PC-9 (cell line): Measurements from ENCODE around the gene TRIM58. TPM values are rescaled to one million over a fixed set of nuclear protein-coding genes. Genes with fewer than 3 reads are reported as not detected.

ENCODE experiments used
- BruUV-seq: library from RNA; stranded (reverse); fragments of 400-500 nt; replicated peaks from 2 replicates; lab custom pipeline; 2021; lab: Mats Ljungman, UMichigan
- CTCF ChIA-PET: fragments of 300-600 bp; sonication (Branson Sonifier 250); formaldehyde crosslinking; loops from one replicate; lab custom pipeline; 2022; ENCODE audit warnings: antibody characterized with exemption; lab: Charles Lee
- POLR2A ChIA-PET: fragments of 300-600 bp; sonication (Branson Sonifier 250); formaldehyde crosslinking; loops from one replicate; lab custom pipeline; 2022; ENCODE audit warnings: antibody characterized with exemption; ENCODE audit not compliant: unreplicated experiment; lab: Charles Lee
- DNase-seq, 2 experiments: peaks; one replicate each; pipeline versions ENCODE4 v3.0.0 to v3.0.0-alpha.2; 2015 to 2022; ENCODE audit warnings: mixed read lengths in 1 of 2
- H2AFZ ChIP-seq: fragments of 200-600 bp; sonication (generic); 2 replicates; pipeline ENCODE4 v1.8.1; 2017; ENCODE audit warnings: antibody characterized with exemption
- H3F3A ChIP-seq: fragments of 200-600 bp; sonication (generic); 2 replicates; pipeline ENCODE4 v1.8.1; 2017; ENCODE audit warnings: antibody characterized with exemption, mild to moderate bottlenecking, low read depth; ENCODE audit not compliant: insufficient read depth
- H3K27ac ChIP-seq: fragments of 200-600 bp; sonication (generic); 2 replicates; pipeline ENCODE4 v1.6.1; 2016; ENCODE audit warnings: mixed run types
- H3K27me3 ChIP-seq: fragments of 200-600 bp; sonication (generic); 2 replicates; pipeline ENCODE4 v1.6.1; 2016; ENCODE audit warnings: low read depth, mixed run types; ENCODE audit not compliant: insufficient read depth
- H3K36me3 ChIP-seq: fragments of 200-600 bp; sonication (generic); 2 replicates; pipeline ENCODE4 v1.6.1; 2016; ENCODE audit warnings: low read depth, mixed run types
- H3K4me1 ChIP-seq: fragments of 200-600 bp; sonication (generic); replicated peaks from 2 replicates; pipeline ENCODE4 v1.6.1; 2016; ENCODE audit warnings: mixed run types; ENCODE audit not compliant: insufficient read depth
- H3K4me2 ChIP-seq: fragments of 200-600 bp; sonication (generic); 2 replicates; pipeline ENCODE4 v1.6.1; 2017; ENCODE audit warnings: mixed run types
- H3K4me3 ChIP-seq: fragments of 200-600 bp; sonication (generic); 2 replicates; pipeline ENCODE4 v1.6.1; 2016; ENCODE audit warnings: mixed run types
- H3K79me2 ChIP-seq: fragments of 200-600 bp; sonication (generic); 2 replicates; pipeline ENCODE4 v1.6.1; 2017; ENCODE audit warnings: low read depth, mixed run types
- H3K9me2 ChIP-seq: fragments of 200-600 bp; sonication (generic); 2 replicates; pipeline ENCODE4 v1.8.1; 2017; ENCODE audit warnings: mild to moderate bottlenecking; ENCODE audit not compliant: insufficient read depth
- H3K9me3 ChIP-seq: fragments of 200-600 bp; sonication (generic); 2 replicates; pipeline ENCODE4 v1.8.1; 2016; ENCODE audit warnings: low read depth; ENCODE audit not compliant: insufficient read depth
- H4K20me1 ChIP-seq: fragments of 200-600 bp; sonication (generic); 2 replicates; pipeline ENCODE4 v1.8.1; 2017; ENCODE audit not compliant: insufficient read depth
- CTCF ChIP-seq: fragments of 200-600 bp; sonication (generic); conservative IDR thresholded peaks from 2 replicates; pipeline ENCODE4 v1.6.1; 2017; ENCODE audit warnings: mixed run types, antibody characterized with exemption, mild to moderate bottlenecking, moderate library complexity
- EZH2 ChIP-seq: fragments of 200-600 bp; sonication (generic); IDR thresholded peaks from 2 replicates; pipeline ENCODE4 v1.8.0; 2017; ENCODE audit warnings: antibody characterized with exemption, low read depth
- intact Hi-C: fragments of 100-400 bp; cut with micrococcal nuclease; formaldehyde crosslinking; loops from one replicate; pipeline ENCODE4 v1.10.0; 2022; ENCODE audit not compliant: unreplicated experiment
- total RNA-seq: library from RNA; stranded (reverse); gene quantifications from 2 replicates; pipeline ENCODE4 v1.2.3, GENCODE V29; 2021

TRIM58 gene
- total RNA-seq, 1 experiment from 2014 or later = not detected

- Histone ChIP-seq H3K27me3 (no peaks in the 10 kb centered on the region), H3K4me2 (no peak overlapping the region), H3K9me2 (no peaks in the 10 kb centered on the region), H3K9me3 (no peaks in the 10 kb centered on the region), H3K27ac (no peak overlapping the region), H4K20me1 (no peaks in the 10 kb centered on the region), H2AFZ (no peak overlapping the region), H3K4me3 (no peak overlapping the region), H3K4me1 (no peaks in the 10 kb centered on the region), H3F3A (no peaks in the 10 kb centered on the region), H3K79me2 (no peaks in the 10 kb centered on the region), H3K36me3 (no peaks in the 10 kb centered on the region)
- intact Hi-C loops = no loop called here
- no peak for DNase-seq
- TF ChIP-seq EZH2 = no peak
- no peak for TF ChIP-seq CTCF
- BruUV-seq = no TSS peak
- ChIA-PET CTCF (no interaction called here), POLR2A (no interaction called here)
Measured at GRCh38 chr1:247855911-247856310, 1.1 kb upstream of the TRIM58 start.

- BruUV-seq = no TSS peak
- Histone ChIP-seq H3K36me3 (no peaks in the 10 kb centered on the region), H4K20me1 (no peaks in the 10 kb centered on the region), H3K27ac (no peak overlapping the region), H3F3A (no peaks in the 10 kb centered on the region), H3K4me2 (no peak overlapping the region), H3K27me3 (no peaks in the 10 kb centered on the region), H3K4me1 (no peaks in the 10 kb centered on the region), H3K79me2 (no peaks in the 10 kb centered on the region), H3K4me3 (no peak overlapping the region), H2AFZ (no peak overlapping the region), H3K9me3 (no peaks in the 10 kb centered on the region), H3K9me2 (no peaks in the 10 kb centered on the region)
- no peak for DNase-seq
- intact Hi-C loops = no loop called here
- ChIA-PET POLR2A (no interaction called here), CTCF (no interaction called here)
- TF ChIP-seq EZH2 = no peak
- TF ChIP-seq CTCF = no peak
Measured at GRCh38 chr1:247857985-247858619, 1.1 kb downstream of the TRIM58 start.

- no peak for DNase-seq
- H3F3A ChIP-seq = no peaks in the 10 kb centered on the region
- H4K20me1 ChIP-seq = no peaks in the 10 kb centered on the region
- H3K9me3 ChIP-seq = no peaks in the 10 kb centered on the region
- 0 out of 2 replicates have a peak, but pooled peaks cover 6% of the 10 kb centered on the region for H3K27me3 ChIP-seq
- POLR2A ChIA-PET = no interaction called here
- intact Hi-C loops = no loop called here
- BruUV-seq = no TSS peak
- no peaks in the 10 kb centered on the region for H3K4me1 ChIP-seq
- CTCF ChIA-PET = no interaction called here
- no peak overlapping the region for H3K4me3 ChIP-seq
- no peak overlapping the region for H3K4me2 ChIP-seq
- H2AFZ ChIP-seq = no peak overlapping the region
- no peaks in the 10 kb centered on the region for H3K79me2 ChIP-seq
- no peaks in the 10 kb centered on the region for H3K36me3 ChIP-seq
- H3K9me2 ChIP-seq = no peaks in the 10 kb centered on the region
- no peak for TF ChIP-seq CTCF
- TF ChIP-seq EZH2 = no peak
- H3K27ac ChIP-seq = no peak overlapping the region
Measured at GRCh38 chr1:247862756-247863155, 5.8 kb downstream of the TRIM58 start.
